ENCODE measurements around the gene RSKR. TPM values are rescaled to one million over a fixed set of nuclear protein-coding genes. Genes with fewer than 3 reads are reported as not detected.

RSKR gene
- total and polyA plus RNA-seq, 9 of the 15 experiments (the other 6 are each of a cell fraction or from before 2014, with no cell fraction given), result 1.4 to 42.3 (median 16.2) TPM

DNA sequence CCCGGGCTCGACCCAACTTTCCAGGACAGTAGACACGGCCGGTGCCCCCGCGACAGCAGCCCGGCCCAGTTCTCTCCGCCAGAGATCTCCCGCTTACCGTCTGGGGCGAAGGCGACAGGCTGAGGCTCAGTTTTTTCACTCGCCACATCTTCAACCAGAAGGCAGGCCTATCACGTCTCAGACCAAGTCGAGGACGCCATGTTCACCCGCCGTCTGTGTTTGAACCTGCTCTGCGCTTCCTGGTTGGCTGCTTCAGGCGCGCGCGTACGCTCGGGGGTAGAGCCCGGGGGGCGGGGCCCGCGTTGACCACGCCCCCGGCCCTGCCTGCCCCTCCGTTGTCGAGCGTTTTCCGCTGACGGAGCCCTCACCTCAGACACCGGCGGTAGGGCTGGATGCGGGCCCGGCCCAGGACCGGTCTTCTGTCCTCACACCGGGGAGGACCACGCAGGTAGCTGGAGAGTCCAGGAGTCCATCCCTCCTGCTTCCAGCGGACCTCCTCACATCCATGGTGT lies 15.1 kb downstream of the RSKR start, which contains the start of gene SPAG5 (continued):
- no peak for TF ChIP-seq PTBP1 (IDR thresholded peaks at IDR 0.05; ENCODE audit: low read depth, low read length)
- no peak for TF ChIP-seq BRF1 (IDR thresholded peaks at IDR 0.05; ENCODE audit: borderline replicate concordance, extremely low read depth, insufficient read length)
- TF ChIP-seq, protein P1, sequence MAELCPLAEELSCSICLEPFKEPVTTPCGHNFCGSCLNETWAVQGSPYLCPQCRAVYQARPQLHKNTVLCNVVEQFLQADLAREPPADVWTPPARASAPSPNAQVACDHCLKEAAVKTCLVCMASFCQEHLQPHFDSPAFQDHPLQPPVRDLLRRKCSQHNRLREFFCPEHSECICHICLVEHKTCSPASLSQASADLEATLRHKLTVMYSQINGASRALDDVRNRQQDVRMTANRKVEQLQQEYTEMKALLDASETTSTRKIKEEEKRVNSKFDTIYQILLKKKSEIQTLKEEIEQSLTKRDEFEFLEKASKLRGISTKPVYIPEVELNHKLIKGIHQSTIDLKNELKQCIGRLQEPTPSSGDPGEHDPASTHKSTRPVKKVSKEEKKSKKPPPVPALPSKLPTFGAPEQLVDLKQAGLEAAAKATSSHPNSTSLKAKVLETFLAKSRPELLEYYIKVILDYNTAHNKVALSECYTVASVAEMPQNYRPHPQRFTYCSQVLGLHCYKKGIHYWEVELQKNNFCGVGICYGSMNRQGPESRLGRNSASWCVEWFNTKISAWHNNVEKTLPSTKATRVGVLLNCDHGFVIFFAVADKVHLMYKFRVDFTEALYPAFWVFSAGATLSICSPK (IDR thresholded peaks at IDR 0.05; ENCODE audit: borderline replicate concordance), result 0 out of 2 replicates have a peak, but pooled peaks have one; percentile 16
- no peak for TF ChIP-seq E2F3 (CRISPR knock-in tag; IDR thresholded peaks at IDR 0.05)
- TF ChIP-seq ZKSCAN8 (CRISPR knock-in tag; IDR thresholded peaks at IDR 0.05), result no peak
- no peak for TF ChIP-seq ZNF253 (CRISPR knock-in tag; conservative IDR thresholded peaks at IDR 0.05)
- TF ChIP-seq, protein P2, sequence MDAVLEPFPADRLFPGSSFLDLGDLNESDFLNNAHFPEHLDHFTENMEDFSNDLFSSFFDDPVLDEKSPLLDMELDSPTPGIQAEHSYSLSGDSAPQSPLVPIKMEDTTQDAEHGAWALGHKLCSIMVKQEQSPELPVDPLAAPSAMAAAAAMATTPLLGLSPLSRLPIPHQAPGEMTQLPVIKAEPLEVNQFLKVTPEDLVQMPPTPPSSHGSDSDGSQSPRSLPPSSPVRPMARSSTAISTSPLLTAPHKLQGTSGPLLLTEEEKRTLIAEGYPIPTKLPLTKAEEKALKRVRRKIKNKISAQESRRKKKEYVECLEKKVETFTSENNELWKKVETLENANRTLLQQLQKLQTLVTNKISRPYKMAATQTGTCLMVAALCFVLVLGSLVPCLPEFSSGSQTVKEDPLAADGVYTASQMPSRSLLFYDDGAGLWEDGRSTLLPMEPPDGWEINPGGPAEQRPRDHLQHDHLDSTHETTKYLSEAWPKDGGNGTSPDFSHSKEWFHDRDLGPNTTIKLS (IDR thresholded peaks at IDR 0.05; ENCODE audit: borderline replicate concordance, low read depth), result no peak; the same call in none of the 2 replicates
- TF ChIP-seq ZC3H8 (IDR thresholded peaks at IDR 0.05), result no peak; the same call in 1 of the 2 replicates
- no peak for TF ChIP-seq FOXA1 (IDR thresholded peaks at IDR 0.05; ENCODE audit: borderline replicate concordance)
- no peak for TF ChIP-seq SMARCC2 (IDR thresholded peaks at IDR 0.05; ENCODE audit: low read depth)
- TF ChIP-seq MEF2D (tag; conservative IDR thresholded peaks at IDR 0.05; ENCODE audit: low read depth), result no peak
- no peak for TF ChIP-seq IFI16 (CRISPR knock-in tag; IDR thresholded peaks at IDR 0.05)
- TF ChIP-seq, protein P3, sequence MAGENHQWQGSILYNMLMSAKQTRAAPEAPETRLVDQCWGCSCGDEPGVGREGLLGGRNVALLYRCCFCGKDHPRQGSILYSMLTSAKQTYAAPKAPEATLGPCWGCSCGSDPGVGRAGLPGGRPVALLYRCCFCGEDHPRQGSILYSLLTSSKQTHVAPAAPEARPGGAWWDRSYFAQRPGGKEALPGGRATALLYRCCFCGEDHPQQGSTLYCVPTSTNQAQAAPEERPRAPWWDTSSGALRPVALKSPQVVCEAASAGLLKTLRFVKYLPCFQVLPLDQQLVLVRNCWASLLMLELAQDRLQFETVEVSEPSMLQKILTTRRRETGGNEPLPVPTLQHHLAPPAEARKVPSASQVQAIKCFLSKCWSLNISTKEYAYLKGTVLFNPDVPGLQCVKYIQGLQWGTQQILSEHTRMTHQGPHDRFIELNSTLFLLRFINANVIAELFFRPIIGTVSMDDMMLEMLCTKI (IDR thresholded peaks at IDR 0.05; ENCODE audit: partially characterized antibody), result no peak
- TF ChIP-seq HCFC1 (IDR thresholded peaks at IDR 0.05; ENCODE audit: low read depth, low read length), result no peak; the same call in 1 of the 2 replicates
- no peak for TF ChIP-seq GABPA (tag; conservative IDR thresholded peaks at IDR 0.05; ENCODE audit: low read depth)
- TF ChIP-seq RHOXF2B (CRISPR knock-in tag; conservative IDR thresholded peaks at IDR 0.05), result no peak
- TF ChIP-seq, protein P4, sequence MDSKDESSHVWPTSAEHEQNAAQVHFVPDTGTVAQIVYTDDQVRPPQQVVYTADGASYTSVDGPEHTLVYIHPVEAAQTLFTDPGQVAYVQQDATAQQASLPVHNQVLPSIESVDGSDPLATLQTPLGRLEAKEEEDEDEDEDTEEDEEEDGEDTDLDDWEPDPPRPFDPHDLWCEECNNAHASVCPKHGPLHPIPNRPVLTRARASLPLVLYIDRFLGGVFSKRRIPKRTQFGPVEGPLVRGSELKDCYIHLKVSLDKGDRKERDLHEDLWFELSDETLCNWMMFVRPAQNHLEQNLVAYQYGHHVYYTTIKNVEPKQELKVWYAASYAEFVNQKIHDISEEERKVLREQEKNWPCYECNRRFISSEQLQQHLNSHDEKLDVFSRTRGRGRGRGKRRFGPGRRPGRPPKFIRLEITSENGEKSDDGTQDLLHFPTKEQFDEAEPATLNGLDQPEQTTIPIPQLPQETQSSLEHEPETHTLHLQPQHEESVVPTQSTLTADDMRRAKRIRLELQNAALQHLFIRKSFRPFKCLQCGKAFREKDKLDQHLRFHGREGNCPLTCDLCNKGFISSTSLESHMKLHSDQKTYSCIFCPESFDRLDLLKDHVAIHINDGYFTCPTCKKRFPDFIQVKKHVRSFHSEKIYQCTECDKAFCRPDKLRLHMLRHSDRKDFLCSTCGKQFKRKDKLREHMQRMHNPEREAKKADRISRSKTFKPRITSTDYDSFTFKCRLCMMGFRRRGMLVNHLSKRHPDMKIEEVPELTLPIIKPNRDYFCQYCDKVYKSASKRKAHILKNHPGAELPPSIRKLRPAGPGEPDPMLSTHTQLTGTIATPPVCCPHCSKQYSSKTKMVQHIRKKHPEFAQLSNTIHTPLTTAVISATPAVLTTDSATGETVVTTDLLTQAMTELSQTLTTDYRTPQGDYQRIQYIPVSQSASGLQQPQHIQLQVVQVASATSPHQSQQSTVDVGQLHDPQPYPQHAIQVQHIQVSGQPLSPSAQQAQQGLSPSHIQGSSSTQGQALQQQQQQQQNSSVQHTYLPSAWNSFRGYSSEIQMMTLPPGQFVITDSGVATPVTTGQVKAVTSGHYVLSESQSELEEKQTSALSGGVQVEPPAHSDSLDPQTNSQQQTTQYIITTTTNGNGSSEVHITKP (IDR thresholded peaks at IDR 0.05; ENCODE audit: partially characterized antibody), result peak; percentile 38
- TF ChIP-seq, protein P5, sequence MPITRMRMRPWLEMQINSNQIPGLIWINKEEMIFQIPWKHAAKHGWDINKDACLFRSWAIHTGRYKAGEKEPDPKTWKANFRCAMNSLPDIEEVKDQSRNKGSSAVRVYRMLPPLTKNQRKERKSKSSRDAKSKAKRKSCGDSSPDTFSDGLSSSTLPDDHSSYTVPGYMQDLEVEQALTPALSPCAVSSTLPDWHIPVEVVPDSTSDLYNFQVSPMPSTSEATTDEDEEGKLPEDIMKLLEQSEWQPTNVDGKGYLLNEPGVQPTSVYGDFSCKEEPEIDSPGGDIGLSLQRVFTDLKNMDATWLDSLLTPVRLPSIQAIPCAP (CRISPR knock-in tag; IDR thresholded peaks at IDR 0.05; ENCODE audit: borderline replicate concordance), result no peak
- peak; percentile 64 for TF ChIP-seq NEUROD1 (IDR thresholded peaks at IDR 0.05; ENCODE audit: borderline replicate concordance, low read depth, low read length, partially characterized antibody)
- peak; percentile 100 for TF ChIP-seq RBFOX2 (IDR thresholded peaks at IDR 0.05; ENCODE audit: low read depth, low read length)

Data from K562 (cell line).